Muscle of leg (tissue), 11 donors: ENCODE measurements around the gene SLC17A7. TPM values are rescaled to one million over a fixed set of nuclear protein-coding genes. Genes with fewer than 3 reads are reported as not detected.

Experiments
- DNase-seq: peaks from one replicate; pipeline ENCODE4 v3.0.0; 2013
- H3K27ac ChIP-seq: one replicate; pipeline ENCODE4 v1.5.1; 2013; ENCODE audit warnings: mild to moderate bottlenecking, low read length, control low read depth
- H3K27me3 ChIP-seq: one replicate; pipeline ENCODE4 v1.6.1; 2013; ENCODE audit warnings: low read length; ENCODE audit not compliant: control insufficient read depth, insufficient read depth
- H3K36me3 ChIP-seq: one replicate; pipeline ENCODE4 v1.6.1; 2013; ENCODE audit warnings: low read length; ENCODE audit not compliant: control insufficient read depth, insufficient read depth
- H3K4me1 ChIP-seq: one replicate; pipeline ENCODE4 v1.6.1; 2013; ENCODE audit warnings: low read length; ENCODE audit not compliant: control insufficient read depth, insufficient read depth
- H3K4me3 ChIP-seq: one replicate; pipeline ENCODE4 v1.5.1; 2013; ENCODE audit warnings: low read length, control low read depth
- H3K9me3 ChIP-seq: replicated peaks from 2 replicates; pipeline ENCODE4 v1.6.1; 2013; ENCODE audit warnings: low read depth, low read length; ENCODE audit not compliant: control insufficient read depth
- WGBS: methylation state at CpG from one replicate; pipeline ENCODE4 v1.1.5; 2013; ENCODE audit warnings: missing lambda C conversion rate; ENCODE audit not compliant: insufficient coverage; 5-methylcytosine and 5-hydroxymethylcytosine counted together
- polyA plus RNA-seq, 8 donors: library from polyadenylated mRNA; unstranded; fragments of 120-200 nt; gene quantifications; one replicate each; pipeline versions ENCODE4 v1.2.1 to v1.2.3, GENCODE V29; 2013; ENCODE audit warnings: inconsistent platforms in 1 of 8, low replicate concordance in 1 of 8; ENCODE audit not compliant: insufficient read length in 8 of 8, insufficient read depth in 1 of 8
- total RNA-seq: library from RNA; stranded (reverse); fragments of 120-200 nt; gene quantifications from one replicate; pipeline ENCODE4 v1.2.4, GENCODE V29; 2013

Gene SLC17A7
- total and polyA plus RNA-seq, 9 donors, result 0.53 to 1.7 (median 1.1) TPM

- no peaks in the 10 kb centered on the region for H3K9me3 ChIP-seq
- peak overlapping the region; percentile 88 for H3K27ac ChIP-seq
- DNase-seq, result peak; percentile 61
- WGBS, result 49% methylated on average over 3 of the region's 5 CpGs
- no peaks in the 10 kb centered on the region for H3K27me3 ChIP-seq
- peaks cover 17% of the 10 kb centered on the region for H3K36me3 ChIP-seq
- H3K4me3 ChIP-seq, result no peak overlapping the region
- H3K4me1 ChIP-seq, result peaks cover 27% of the 10 kb centered on the region
Measured at GRCh38 chr19:49456326-49456725, 15.0 kb upstream of the SLC17A7 start.

GRCh38 chr19:49455773-49456172 lies 14.4 kb upstream of the SLC17A7 start:
- Histone ChIP-seq H3K36me3 (peaks cover 16% of the 10 kb centered on the region), H3K4me1 (peaks cover 27% of the 10 kb centered on the region), H3K4me3 (no peak overlapping the region), H3K9me3 (no peaks in the 10 kb centered on the region), H3K27me3 (no peaks in the 10 kb centered on the region), H3K27ac (peak overlapping the region; percentile 88)
- 0% methylated on average over 1 of the region's 5 CpGs for WGBS
- peak; percentile 96 for DNase-seq

GRCh38 chr19:49453757-49454240 lies 12.5 kb upstream of the SLC17A7 start:
- peaks cover 32% of the 10 kb centered on the region for H3K4me1 ChIP-seq
- no peak for DNase-seq

GRCh38 chr19:49453013-49453756 lies 11.9 kb upstream of the SLC17A7 start, which contains the start of gene ALDH16A1:
Gene ALDH16A1, plus strand, starts transcription at chr19:49453225. Its CDS starts 107 bp downstream, at chr19:49453332.
- peaks cover 38% of the 10 kb centered on the region for H3K4me1 ChIP-seq
- DNase-seq, result peak; percentile 99
- no peaks in the 10 kb centered on the region for H3K27me3 ChIP-seq
- WGBS, result 0% methylated on average over 63 of the region's 66 CpGs
- no peaks in the 10 kb centered on the region for H3K9me3 ChIP-seq
- peak within 1 kb of the TSS; percentile 98 for H3K27ac ChIP-seq
- H3K4me3 ChIP-seq, result peak within 1 kb of the TSS; percentile 74
- peaks cover 21% of the 10 kb centered on the region for H3K36me3 ChIP-seq

More at GRCh38 chr19:49453757-49454240, 12.5 kb upstream of the SLC17A7 start:
- 64% methylated on average over 5 of the region's 10 CpGs for WGBS
- peak overlapping the region; percentile 98 for H3K27ac ChIP-seq
- H3K4me3 ChIP-seq, result peak overlapping the region; percentile 74
- no peaks in the 10 kb centered on the region for H3K9me3 ChIP-seq
- H3K27me3 ChIP-seq, result no peaks in the 10 kb centered on the region
- peaks cover 15% of the 10 kb centered on the region for H3K36me3 ChIP-seq

- Histone ChIP-seq H3K27ac (peak within 1 kb of the TSS; percentile 98), H3K27me3 (no peaks in the 10 kb centered on the region), H3K4me1 (peaks cover 43% of the 10 kb centered on the region), H3K36me3 (peaks cover 37% of the 10 kb centered on the region), H3K4me3 (peak within 1 kb of the TSS; percentile 91), H3K9me3 (no peaks in the 10 kb centered on the region)
- peak; percentile 99 for DNase-seq
- 1% methylated on average over 38 of the region's 42 CpGs for WGBS
Measured at GRCh38 chr19:49451430-49452181, 10.3 kb upstream of the SLC17A7 start, which contains the start of gene PIH1D1. Gene PIH1D1, minus strand, starts transcription at chr19:49451814. Its CDS starts 240 bp downstream, at chr19:49451574.

GRCh38 chr19:49450405-49450804 lies 9.1 kb upstream of the SLC17A7 start:
- Histone ChIP-seq H3K27me3 (no peaks in the 10 kb centered on the region), H3K4me1 (peaks cover 37% of the 10 kb centered on the region), H3K4me3 (no peak overlapping the region), H3K9me3 (no peaks in the 10 kb centered on the region), H3K27ac (no peak overlapping the region), H3K36me3 (peaks cover 45% of the 10 kb centered on the region)
- DNase-seq, result no peak
- 86% methylated on average over 5 of the region's 7 CpGs for WGBS

- WGBS, result 94% methylated on average over 6 of the region's 6 CpGs
- no peak overlapping the region for H3K27ac ChIP-seq
- peak; percentile 18 for DNase-seq
Measured at GRCh38 chr19:49448432-49448786, 7.1 kb upstream of the SLC17A7 start.

GRCh38 chr19:49447485-49448431 lies 6.4 kb upstream of the SLC17A7 start:
- peak overlapping the region; percentile 35 for H3K27ac ChIP-seq
- H3K4me1 ChIP-seq, result peaks cover 25% of the 10 kb centered on the region
- peak; percentile 55 for DNase-seq
- H3K36me3 ChIP-seq, result peaks cover 45% of the 10 kb centered on the region
- no peaks in the 10 kb centered on the region for H3K9me3 ChIP-seq
- H3K4me3 ChIP-seq, result no peak overlapping the region
- WGBS, result 35% methylated on average over 25 of the region's 32 CpGs
- H3K27me3 ChIP-seq, result peaks cover 4% of the 10 kb centered on the region

More at GRCh38 chr19:49448432-49448786, 7.1 kb upstream of the SLC17A7 start:
- Histone ChIP-seq H3K36me3 (peaks cover 45% of the 10 kb centered on the region), H3K4me3 (no peak overlapping the region), H3K4me1 (peaks cover 25% of the 10 kb centered on the region), H3K9me3 (no peaks in the 10 kb centered on the region), H3K27me3 (no peaks in the 10 kb centered on the region)

GRCh38 chr19:49445997-49446396 lies 4.7 kb upstream of the SLC17A7 start:
- DNase-seq, result no peak
- Histone ChIP-seq H3K27me3 (peaks cover 20% of the 10 kb centered on the region), H3K4me3 (no peak overlapping the region), H3K9me3 (no peaks in the 10 kb centered on the region), H3K4me1 (peaks cover 35% of the 10 kb centered on the region), H3K27ac (no peak overlapping the region), H3K36me3 (peaks cover 45% of the 10 kb centered on the region)
- WGBS, result 71% methylated on average over 2 of the region's 3 CpGs
